Small intestine (tissue), 7 donors: ENCODE measurements around the gene SH3RF2. TPM values are rescaled to one million over a fixed set of nuclear protein-coding genes. Genes with fewer than 3 reads are reported as not detected.

Experiments
- DNase-seq, 2 donors: peaks; one replicate each; pipeline versions ENCODE4 v3.0.0 to v3.0.0-alpha.2; 2013
- FAIRE-seq: peaks from 2 replicates; lab custom pipeline; 2012; peaks lifted over from hg19 to GRCh38; lab: Jason Lieb, UNC
- H3K27ac ChIP-seq, 3 donors: one replicate each; pipeline ENCODE4 v1.5.1; 2013; ENCODE audit warnings: low read length in 2 of 3, mild to moderate bottlenecking in 2 of 3, control low read depth in 1 of 3, inconsistent platforms in 1 of 3, low read depth in 1 of 3, moderate library complexity in 1 of 3
- H3K27me3 ChIP-seq, 3 donors: one replicate each; pipeline ENCODE4 v1.6.1; 2013; ENCODE audit warnings: low read length in 3 of 3, inconsistent platforms in 1 of 3; ENCODE audit not compliant: control insufficient read depth in 3 of 3, insufficient read depth in 3 of 3
- H3K36me3 ChIP-seq, 3 donors: one replicate each; pipeline ENCODE4 v1.6.1; 2013; ENCODE audit warnings: low read length in 3 of 3, inconsistent platforms in 1 of 3, low read depth in 1 of 3, mild to moderate bottlenecking in 1 of 3, moderate library complexity in 1 of 3; ENCODE audit not compliant: control insufficient read depth in 3 of 3, insufficient read depth in 2 of 3
- H3K4me1 ChIP-seq, 3 donors: one replicate each; pipeline ENCODE4 v1.6.1; 2013; ENCODE audit warnings: low read length in 2 of 3, inconsistent platforms in 1 of 3, low read depth in 1 of 3, mild to moderate bottlenecking in 1 of 3, moderate library complexity in 1 of 3; ENCODE audit not compliant: control insufficient read depth in 3 of 3, insufficient read depth in 2 of 3
- H3K4me3 ChIP-seq, 3 donors: one replicate each; pipeline ENCODE4 v1.5.1; 2013; ENCODE audit warnings: low read length in 3 of 3, control low read depth in 1 of 3, inconsistent platforms in 1 of 3, low read depth in 1 of 3, mild to moderate bottlenecking in 1 of 3, moderate library complexity in 1 of 3
- H3K9me3 ChIP-seq, 2 donors: one replicate each; pipeline ENCODE4 v1.6.1; 2013; ENCODE audit warnings: low read depth in 1 of 2, low read length in 1 of 2; ENCODE audit not compliant: control insufficient read depth in 2 of 2, insufficient read depth in 1 of 2
- WGBS, 3 donors: extraction: QIAGEN DNeasy Blood & Tissue Kit; methylation state at CpG; one replicate each; pipeline ENCODE4 v1.1.7; 2013; 5-methylcytosine and 5-hydroxymethylcytosine counted together
- polyA plus RNA-seq, 4 donors: library from polyadenylated mRNA; stranded (reverse) in 3 of 4; unstranded in 1 of 4; fragments of 200-250 nt in 3 of 4; fragments of 120-200 nt in 1 of 4; gene quantifications; one replicate each; pipeline versions ENCODE4 v1.2.1 to v1.2.3, GENCODE V29; 2013
- donor health status: healthy with polysubstance abuse.
- donor health status: control.
- donor health status: control.
- donor health status: Bipolar disorder and iron deficiency.
- donor health status: healthy.

SH3RF2 gene
- polyA plus RNA-seq, 4 donors: 14.3 to 44.0 (median 24.3) TPM

GRCh38 chr5:146024034-146024433, 87.7 kb downstream of the SH3RF2 start:
- 41 to 70% (median 63%) methylated on average over 3 of the region's 3 CpGs for WGBS, 3 donors
- H3K27ac ChIP-seq: no peak overlapping the region
- DNase-seq: no peak
- peaks cover 0 to 19% (median 4%) of the 10 kb centered on the region in 3 donors for H3K36me3 ChIP-seq
- no peak overlapping the region for H3K4me3 ChIP-seq
- FAIRE-seq: no peak
- no peaks in the 10 kb centered on the region for H3K27me3 ChIP-seq
- peaks cover 4 to 39% (median 13%) of the 10 kb centered on the region in 3 donors for H3K4me1 ChIP-seq
- no peaks in the 10 kb centered on the region for H3K9me3 ChIP-seq

GRCh38 chr5:146025114-146025680, 88.8 kb downstream of the SH3RF2 start:
- DNase-seq: peak; percentile 52 to 62
- WGBS, 3 donors: 24 to 47% (median 40%) methylated on average over 4 of the region's 4 CpGs
- no peak for FAIRE-seq

GRCh38 chr5:146025681-146026080, 89.3 kb downstream of the SH3RF2 start:
- DNase-seq (no peak), FAIRE-seq (no peak)
- Histone ChIP-seq H3K4me1 (peaks cover 4 to 39% (median 13%) of the 10 kb centered on the region in 3 donors), H3K4me3 (no peak overlapping the region), H3K9me3 (no peaks in the 10 kb centered on the region), H3K36me3 (peaks cover 0 to 25% (median 4%) of the 10 kb centered on the region in 3 donors), H3K27ac (peak overlapping the region; percentile 1 to 33 (median 27)), H3K27me3 (no peaks in the 10 kb centered on the region)
- 20 to 29% (median 26%) methylated on average over 1 of the region's 1 CpG for WGBS, 3 donors

More at GRCh38 chr5:146025114-146025680, 88.8 kb downstream of the SH3RF2 start:
- Histone ChIP-seq H3K4me3 (no peak overlapping the region), H3K36me3 (peaks cover 0 to 25% (median 4%) of the 10 kb centered on the region in 3 donors), H3K9me3 (no peaks in the 10 kb centered on the region), H3K27ac (peak overlapping the region; percentile 37 to 76 (median 57)), H3K27me3 (no peaks in the 10 kb centered on the region), H3K4me1 (peaks cover 4 to 39% (median 13%) of the 10 kb centered on the region in 3 donors)

GRCh38 chr5:146026307-146027010, 90.1 kb downstream of the SH3RF2 start:
- peaks cover 4 to 39% (median 13%) of the 10 kb centered on the region in 3 donors for H3K4me1 ChIP-seq
- 78 to 82% (median 78%) methylated on average over 8 of the region's 8 CpGs for WGBS, 3 donors
- H3K27ac ChIP-seq: peak overlapping the region; percentile 63 to 96 (median 84)
- H3K36me3 ChIP-seq: peaks cover 0 to 28% (median 4%) of the 10 kb centered on the region in 3 donors
- no peak for FAIRE-seq
- no peak for DNase-seq
- H3K9me3 ChIP-seq: no peaks in the 10 kb centered on the region
- H3K4me3 ChIP-seq: no peak overlapping the region
- H3K27me3 ChIP-seq: no peaks in the 10 kb centered on the region

- H3K27me3 ChIP-seq: no peaks in the 10 kb centered on the region
- H3K27ac ChIP-seq: peak overlapping the region; percentile 63 to 96 (median 84)
- WGBS, 3 donors: 17 to 61% (median 39%) methylated on average over 10 of the region's 10 CpGs
- FAIRE-seq (no peak), DNase-seq (peak; percentile 92 to 98)
- no peaks in the 10 kb centered on the region for H3K9me3 ChIP-seq
- peaks cover 0 to 30% (median 4%) of the 10 kb centered on the region in 3 donors for H3K36me3 ChIP-seq
- H3K4me1 ChIP-seq: peaks cover 4 to 42% (median 13%) of the 10 kb centered on the region in 3 donors
- H3K4me3 ChIP-seq: no peak overlapping the region
These were observed 91.4 kb downstream of the SH3RF2 start for GRCh38 chr5:146027751-146028150.

- no peaks in the 10 kb centered on the region for H3K27me3 ChIP-seq
- DNase-seq (no peak), FAIRE-seq (no peak)
- no peaks in the 10 kb centered on the region for H3K9me3 ChIP-seq
- H3K4me3 ChIP-seq: no peak overlapping the region
- no peak overlapping the region for H3K27ac ChIP-seq
- peaks cover 0 to 46% (median 2%) of the 10 kb centered on the region in 3 donors for H3K36me3 ChIP-seq
- peaks cover 0 to 16% (median 3%) of the 10 kb centered on the region in 3 donors for H3K4me1 ChIP-seq
- WGBS, 3 donors: 64 to 81% (median 77%) methylated on average over 3 of the region's 3 CpGs
These were observed 96.5 kb downstream of the SH3RF2 start for GRCh38 chr5:146032911-146033310.

- H3K4me1 ChIP-seq: peaks cover 0 to 8% (median 0%) of the 10 kb centered on the region in 3 donors
- DNase-seq (no peak), FAIRE-seq (no peak)
- H3K4me3 ChIP-seq: no peak overlapping the region
- no peaks in the 10 kb centered on the region for H3K9me3 ChIP-seq
- H3K36me3 ChIP-seq: peaks cover 0 to 37% (median 2%) of the 10 kb centered on the region in 3 donors
- WGBS, 3 donors: 82 to 93% (median 87%) methylated on average over 2 of the region's 2 CpGs
- no peaks in the 10 kb centered on the region for H3K27me3 ChIP-seq
- H3K27ac ChIP-seq: no peak overlapping the region
These were observed 97.7 kb downstream of the SH3RF2 start for GRCh38 chr5:146034127-146034526.

- 69 to 93% (median 91%) methylated on average over 4 of the region's 4 CpGs for WGBS, 3 donors
- H3K27me3 ChIP-seq: no peaks in the 10 kb centered on the region
- peaks cover 0 to 12% (median 0%) of the 10 kb centered on the region in 3 donors for H3K4me1 ChIP-seq
- H3K9me3 ChIP-seq: no peaks in the 10 kb centered on the region
- FAIRE-seq: no peak
- peaks cover 0 to 34% (median 2%) of the 10 kb centered on the region in 3 donors for H3K36me3 ChIP-seq
- DNase-seq: no peak
- no peak overlapping the region for H3K4me3 ChIP-seq
- no peak overlapping the region for H3K27ac ChIP-seq
These were observed 98.2 kb downstream of the SH3RF2 start for GRCh38 chr5:146034605-146035004.
